ENCODE measurements around the gene PCDHA1.
A peak's percentile ranks its signal among the peaks of the same experiment; 100 is the strongest.

GRCh38 chr5:140881889-140882590, 96.1 kb downstream of the PCDHA1 start, which contains the start of gene PCDHA13:
- TF ChIP-seq CTCF (IDR thresholded peaks at IDR 0.05 in 8 of 11, conservative IDR thresholded peaks at IDR 0.05 in 3 of 11) (peak in 2 of 11 experiments; percentile 20 to 32), POLR2A (IDR thresholded peaks at IDR 0.05) (no peak)

All from spleen (tissue), 7 donors.